Neural cell (in vitro differentiated cells): ENCODE results near the gene YIF1B.

Experiments used
- EP300 ChIP-seq: fragments of 450-650 bp; conservative IDR thresholded peaks from 2 replicates; pipeline ENCODE4 v1.6.1; 2014; ENCODE audit warnings: antibody characterized with exemption, mild to moderate bottlenecking, moderate library complexity; ENCODE audit not compliant: poor library complexity, severe bottlenecking
- EZH2 ChIP-seq: fragments of 200-600, 300-800 bp; shearing (Covaris generic), sonication (generic); IDR thresholded peaks from 2 replicates; pipeline ENCODE4 v1.6.1; 2014; ENCODE audit warnings: antibody characterized with exemption, low read length, borderline replicate concordance, mild to moderate bottlenecking; ENCODE audit not compliant: insufficient read depth, poor library complexity, severe bottlenecking
- RAD21 ChIP-seq: fragments of 450-650 bp; conservative IDR thresholded peaks from 2 replicates; pipeline ENCODE4 v1.6.1; 2014; ENCODE audit warnings: antibody characterized with exemption, mild to moderate bottlenecking, moderate library complexity
- TAF1 ChIP-seq: IDR thresholded peaks from 2 replicates; pipeline ENCODE4 v1.6.1; 2012; ENCODE audit warnings: low read depth
- TF ChIP-seq, protein P1 (sequence below): fragments of 450-650 bp; IDR thresholded peaks from 2 replicates; pipeline ENCODE4 v1.5.1; 2014; ENCODE audit warnings: antibody characterized with exemption, mild to moderate bottlenecking, moderate library complexity; ENCODE audit not compliant: poor library complexity, severe bottlenecking

GRCh38 chr19:38340927-38341326 is 25.2 kb upstream of the YIF1B start:
- TF ChIP-seq, protein P1, sequence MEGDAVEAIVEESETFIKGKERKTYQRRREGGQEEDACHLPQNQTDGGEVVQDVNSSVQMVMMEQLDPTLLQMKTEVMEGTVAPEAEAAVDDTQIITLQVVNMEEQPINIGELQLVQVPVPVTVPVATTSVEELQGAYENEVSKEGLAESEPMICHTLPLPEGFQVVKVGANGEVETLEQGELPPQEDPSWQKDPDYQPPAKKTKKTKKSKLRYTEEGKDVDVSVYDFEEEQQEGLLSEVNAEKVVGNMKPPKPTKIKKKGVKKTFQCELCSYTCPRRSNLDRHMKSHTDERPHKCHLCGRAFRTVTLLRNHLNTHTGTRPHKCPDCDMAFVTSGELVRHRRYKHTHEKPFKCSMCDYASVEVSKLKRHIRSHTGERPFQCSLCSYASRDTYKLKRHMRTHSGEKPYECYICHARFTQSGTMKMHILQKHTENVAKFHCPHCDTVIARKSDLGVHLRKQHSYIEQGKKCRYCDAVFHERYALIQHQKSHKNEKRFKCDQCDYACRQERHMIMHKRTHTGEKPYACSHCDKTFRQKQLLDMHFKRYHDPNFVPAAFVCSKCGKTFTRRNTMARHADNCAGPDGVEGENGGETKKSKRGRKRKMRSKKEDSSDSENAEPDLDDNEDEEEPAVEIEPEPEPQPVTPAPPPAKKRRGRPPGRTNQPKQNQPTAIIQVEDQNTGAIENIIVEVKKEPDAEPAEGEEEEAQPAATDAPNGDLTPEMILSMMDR: no peak
- TF ChIP-seq RAD21 (no peak), TAF1 (no peak), EZH2 (no peak), EP300 (no peak)
